Osteoblast (primary cell): ENCODE results near the gene ADGRD1. TPM values are rescaled to one million over a fixed set of nuclear protein-coding genes. Genes with fewer than 3 reads are reported as not detected.

Experiments
- DNase-seq: peaks from one replicate; pipeline ENCODE4 v3.0.0; 2011; ENCODE audit warnings: low spot score, mixed read lengths; ENCODE audit not compliant: insufficient read length; ENCODE audit errors: missing footprints
- H2AFZ ChIP-seq: 2 replicates; pipeline ENCODE4 v1.6.0; 2011; ENCODE audit warnings: mild to moderate bottlenecking, low read length
- H3K27ac ChIP-seq: 2 replicates; pipeline ENCODE4 v1.5.1; 2011; ENCODE audit warnings: mild to moderate bottlenecking, low read depth, low read length, moderate library complexity
- H3K27me3 ChIP-seq: 2 replicates; pipeline ENCODE4 v1.6.0; 2012; ENCODE audit warnings: mild to moderate bottlenecking, control low read depth, inconsistent platforms, low read length, moderate library complexity; ENCODE audit not compliant: insufficient read depth
- H3K36me3 ChIP-seq: 2 replicates; pipeline ENCODE4 v1.5.1; 2011; ENCODE audit warnings: mild to moderate bottlenecking, low read length, control low read depth, moderate library complexity; ENCODE audit not compliant: insufficient read depth
- H3K4me1 ChIP-seq: 2 replicates; pipeline ENCODE4 v1.5.1; 2011; ENCODE audit warnings: mild to moderate bottlenecking, low read length, control low read depth, moderate library complexity; ENCODE audit not compliant: insufficient read depth
- H3K4me2 ChIP-seq: 2 replicates; pipeline ENCODE4 v1.6.0; 2011; ENCODE audit warnings: mild to moderate bottlenecking, low read length; ENCODE audit not compliant: insufficient read depth
- H3K4me3 ChIP-seq: fragments of 200-600 bp; sonication (generic); 3 replicates; pipeline ENCODE4 v1.5.1; 2012; ENCODE audit warnings: mild to moderate bottlenecking, low read length, inconsistent platforms; ENCODE audit not compliant: insufficient read depth
- H3K79me2 ChIP-seq: 2 replicates; pipeline ENCODE4 v1.6.0; 2012; ENCODE audit warnings: mild to moderate bottlenecking, low read length, control low read depth, inconsistent platforms; ENCODE audit not compliant: insufficient read depth
- H3K9me3 ChIP-seq: 2 replicates; pipeline ENCODE4 v1.5.1; 2011; ENCODE audit warnings: low read depth, low read length, control low read depth
- H4K20me1 ChIP-seq: 2 replicates; pipeline ENCODE4 v1.6.0; 2012; ENCODE audit warnings: mild to moderate bottlenecking, low read length, control low read depth; ENCODE audit not compliant: insufficient read depth
- CTCF ChIP-seq: IDR thresholded peaks from 2 replicates; pipeline ENCODE4 v1.5.1; 2011; ENCODE audit warnings: mild to moderate bottlenecking, low read depth, low read length, moderate library complexity; ENCODE audit errors: extremely low read depth
- total RNA-seq: library from RNA; depleted of rRNA; stranded (reverse); fragments of >200 nt; gene quantifications from 2 replicates; pipeline ENCODE4 v1.2.3, GENCODE V29; 2012

ADGRD1 gene
- total RNA-seq, 1 donor: 0.72 TPM

DNA sequence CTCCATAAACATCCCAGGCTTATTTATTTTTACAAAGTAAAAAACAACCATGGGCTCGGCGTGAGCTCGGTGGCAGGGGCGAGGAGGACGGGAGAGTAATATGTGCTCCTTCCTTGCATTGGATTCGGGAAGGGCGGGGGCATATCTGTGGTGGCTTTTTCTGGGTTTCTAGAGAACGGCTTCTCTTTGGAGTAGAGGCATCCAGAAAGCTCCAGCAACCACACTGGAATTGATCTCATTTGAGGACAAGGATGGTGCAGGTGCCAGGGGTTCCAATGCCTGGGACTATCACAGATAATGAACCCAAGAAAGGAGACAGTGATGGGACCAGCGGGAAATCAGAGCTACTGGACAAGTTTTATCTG is 18.9 kb downstream of the ADGRD1 start:
- Histone ChIP-seq H3K79me2 (no peaks in the 10 kb centered on the region), H3K27ac (no peak overlapping the region), H3K9me3 (no peaks in the 10 kb centered on the region), H4K20me1 (no peaks in the 10 kb centered on the region), H3K4me2 (no peak overlapping the region), H3K27me3 (no peaks in the 10 kb centered on the region), H3K4me1 (no peaks in the 10 kb centered on the region), H2AFZ (no peak overlapping the region), H3K36me3 (no peaks in the 10 kb centered on the region), H3K4me3 (no peak overlapping the region)
- no peak for TF ChIP-seq CTCF
- no peak for DNase-seq

DNA sequence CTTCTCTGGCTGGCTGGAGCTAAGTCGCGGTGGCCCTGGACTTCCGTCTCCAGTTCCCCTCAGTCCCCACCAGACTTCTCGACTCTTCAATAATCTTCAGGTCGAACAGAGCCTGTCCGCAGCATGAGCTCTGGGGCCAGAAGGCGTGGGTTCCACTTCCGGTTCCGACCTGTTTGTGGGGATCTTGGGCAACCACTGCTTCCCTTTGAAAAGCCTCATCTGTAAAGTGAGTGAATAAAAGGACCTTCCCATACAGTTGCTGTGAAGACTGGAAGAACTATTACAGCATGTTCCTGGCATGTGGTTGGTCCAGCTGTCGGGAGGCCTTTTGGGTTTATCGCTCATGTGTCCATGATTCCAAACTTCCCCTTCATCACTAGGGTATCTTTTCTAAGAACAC is 19.4 kb downstream of the ADGRD1 start:
- H4K20me1 ChIP-seq: no peaks in the 10 kb centered on the region
- no peaks in the 10 kb centered on the region for H3K4me1 ChIP-seq
- DNase-seq: no peak
- no peaks in the 10 kb centered on the region for H3K27me3 ChIP-seq
- TF ChIP-seq CTCF: no peak
- no peak overlapping the region for H2AFZ ChIP-seq
- H3K36me3 ChIP-seq: no peaks in the 10 kb centered on the region
- H3K9me3 ChIP-seq: no peaks in the 10 kb centered on the region
- no peak overlapping the region for H3K27ac ChIP-seq
- H3K79me2 ChIP-seq: no peaks in the 10 kb centered on the region
- no peak overlapping the region for H3K4me3 ChIP-seq
- H3K4me2 ChIP-seq: no peak overlapping the region

DNA sequence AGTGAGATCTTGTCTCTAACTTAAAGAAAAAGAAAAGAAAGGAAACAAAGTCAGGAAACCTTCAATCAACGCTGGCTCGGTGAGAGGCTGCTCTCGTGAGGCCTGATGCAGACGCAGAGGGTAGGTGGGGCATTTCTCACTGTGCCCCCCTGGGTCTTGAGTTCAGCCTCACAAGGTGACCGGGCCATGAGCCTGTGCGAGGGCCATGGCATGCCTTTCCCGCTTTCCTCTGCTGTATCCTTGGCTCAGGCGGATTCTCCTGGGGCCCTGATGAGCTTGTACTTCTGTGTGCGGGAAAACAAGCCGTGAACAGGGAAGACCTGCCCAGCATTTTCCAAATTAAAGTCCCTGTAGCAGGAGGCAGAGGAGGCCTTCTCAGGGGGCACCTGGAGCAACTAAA is 20.2 kb downstream of the ADGRD1 start:
- DNase-seq: no peak
- H3K27ac ChIP-seq: no peak overlapping the region
- H3K4me2 ChIP-seq: no peak overlapping the region
- no peaks in the 10 kb centered on the region for H3K27me3 ChIP-seq
- H3K4me3 ChIP-seq: no peak overlapping the region
- H3K36me3 ChIP-seq: no peaks in the 10 kb centered on the region
- no peak for TF ChIP-seq CTCF
- H3K79me2 ChIP-seq: no peaks in the 10 kb centered on the region
- H3K4me1 ChIP-seq: no peaks in the 10 kb centered on the region
- H2AFZ ChIP-seq: no peak overlapping the region
- H3K9me3 ChIP-seq: no peaks in the 10 kb centered on the region
- H4K20me1 ChIP-seq: no peaks in the 10 kb centered on the region

DNA sequence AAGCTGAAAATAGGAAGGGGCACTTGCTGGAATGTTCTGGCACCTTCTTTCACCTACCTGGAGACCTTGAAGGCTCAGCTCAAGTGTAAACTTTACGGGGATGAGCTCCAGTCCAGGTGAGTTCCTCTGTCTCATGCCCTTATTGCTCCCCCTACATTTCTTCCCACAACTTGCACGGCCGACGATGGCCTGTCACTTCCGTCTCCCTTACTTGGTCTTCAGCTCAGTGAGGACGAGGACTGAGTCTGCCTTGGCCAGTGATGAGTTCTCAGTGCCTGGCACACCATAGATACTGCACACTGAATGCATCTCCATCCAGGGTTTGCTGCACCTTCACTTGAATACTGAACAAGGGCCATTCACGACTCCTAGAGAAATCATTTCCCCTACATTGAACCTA is 21.4 kb downstream of the ADGRD1 start:
- Histone ChIP-seq H3K27me3 (no peaks in the 10 kb centered on the region), H3K27ac (no peak overlapping the region), H3K4me1 (no peaks in the 10 kb centered on the region), H3K4me3 (no peak overlapping the region), H3K36me3 (no peaks in the 10 kb centered on the region), H3K4me2 (no peak overlapping the region), H3K79me2 (no peaks in the 10 kb centered on the region), H2AFZ (no peak overlapping the region), H4K20me1 (no peaks in the 10 kb centered on the region), H3K9me3 (no peaks in the 10 kb centered on the region)
- DNase-seq: no peak
- TF ChIP-seq CTCF: no peak
